HepG2 (cell line): ENCODE measurements around the gene HEXA.

Experiments used
- ARID4A ChIP-seq: sonication (generic); formaldehyde crosslinking; IDR thresholded peaks from 2 replicates; pipeline ENCODE4 v1.5.0; 2020; ENCODE audit warnings: mild to moderate bottlenecking, missing genetic modification reagents, borderline replicate concordance
- EZH2 ChIP-seq: conservative IDR thresholded peaks from 2 replicates; pipeline ENCODE4 v1.6.1; 2012; ENCODE audit warnings: mild to moderate bottlenecking, low read depth, low read length, moderate library complexity
- NFATC3 ChIP-seq: sonication (generic); formaldehyde crosslinking; IDR thresholded peaks from 2 replicates; pipeline ENCODE4 v1.5.1; 2020; ENCODE audit warnings: mild to moderate bottlenecking, missing genetic modification reagents
- RELA ChIP-seq: sonication (generic); formaldehyde crosslinking; IDR thresholded peaks from 2 replicates; pipeline ENCODE4 v1.4.0; 2020; ENCODE audit warnings: missing genetic modification reagents
- ZBTB8A ChIP-seq: sonication (generic); formaldehyde crosslinking; IDR thresholded peaks from 2 replicates; pipeline ENCODE4 v1.4.0; 2020; ENCODE audit warnings: mild to moderate bottlenecking, low read depth, missing genetic modification reagents, borderline replicate concordance

- TF ChIP-seq NFATC3 (CRISPR knock-in tag), result no peak
- TF ChIP-seq RELA (CRISPR knock-in tag), result no peak
- no peak for TF ChIP-seq EZH2
- TF ChIP-seq ARID4A, result no peak
- TF ChIP-seq ZBTB8A (CRISPR knock-in tag), result no peak
These were observed 55.7 kb downstream of the HEXA start, which contains the start of gene CELF6 for GRCh38 chr15:72319985-72320671.
